ENCODE measurements around the gene ARNT2.

DNA sequence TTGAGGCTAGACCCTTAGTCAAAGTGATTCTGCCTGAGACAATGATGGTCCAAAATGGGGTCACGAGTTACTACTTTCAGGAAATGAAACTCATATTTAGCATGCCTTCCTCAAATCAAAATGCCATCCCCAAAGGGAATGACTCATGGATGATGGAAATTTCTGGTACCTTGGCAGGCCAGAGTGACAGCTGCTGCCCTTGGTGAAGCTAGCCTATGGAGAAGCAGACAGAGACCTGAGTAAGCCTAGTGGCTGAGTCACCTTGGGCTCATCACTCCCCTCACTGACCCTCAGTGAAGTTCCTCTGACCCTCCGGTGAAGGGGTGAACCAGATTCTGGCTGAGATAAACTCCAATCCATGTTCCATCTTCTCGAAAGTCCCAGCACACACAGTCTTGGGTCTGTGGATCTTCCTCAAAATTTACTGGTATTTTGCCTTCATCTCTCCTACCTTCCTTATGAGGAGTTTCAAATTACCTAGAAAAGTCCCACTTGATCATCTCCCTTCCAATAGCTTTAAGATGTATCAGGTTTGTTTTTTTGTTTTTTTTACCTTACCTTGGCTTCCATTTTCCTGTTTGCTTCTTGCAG lies 236.4 kb downstream of the ARNT2 start:
- no peak for TF ChIP-seq POLR2AphosphoS5 (IDR thresholded peaks at IDR 0.05; ENCODE audit: insufficient read depth in 1 of 2, low read depth in 1 of 2)
- TF ChIP-seq, protein P1, sequence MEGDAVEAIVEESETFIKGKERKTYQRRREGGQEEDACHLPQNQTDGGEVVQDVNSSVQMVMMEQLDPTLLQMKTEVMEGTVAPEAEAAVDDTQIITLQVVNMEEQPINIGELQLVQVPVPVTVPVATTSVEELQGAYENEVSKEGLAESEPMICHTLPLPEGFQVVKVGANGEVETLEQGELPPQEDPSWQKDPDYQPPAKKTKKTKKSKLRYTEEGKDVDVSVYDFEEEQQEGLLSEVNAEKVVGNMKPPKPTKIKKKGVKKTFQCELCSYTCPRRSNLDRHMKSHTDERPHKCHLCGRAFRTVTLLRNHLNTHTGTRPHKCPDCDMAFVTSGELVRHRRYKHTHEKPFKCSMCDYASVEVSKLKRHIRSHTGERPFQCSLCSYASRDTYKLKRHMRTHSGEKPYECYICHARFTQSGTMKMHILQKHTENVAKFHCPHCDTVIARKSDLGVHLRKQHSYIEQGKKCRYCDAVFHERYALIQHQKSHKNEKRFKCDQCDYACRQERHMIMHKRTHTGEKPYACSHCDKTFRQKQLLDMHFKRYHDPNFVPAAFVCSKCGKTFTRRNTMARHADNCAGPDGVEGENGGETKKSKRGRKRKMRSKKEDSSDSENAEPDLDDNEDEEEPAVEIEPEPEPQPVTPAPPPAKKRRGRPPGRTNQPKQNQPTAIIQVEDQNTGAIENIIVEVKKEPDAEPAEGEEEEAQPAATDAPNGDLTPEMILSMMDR (IDR thresholded peaks at IDR 0.05): no peak

All from vagina (tissue), 2 donors.